Measurements from ENCODE around the gene EIF3M. TPM values are rescaled to one million over a fixed set of nuclear protein-coding genes. Genes with fewer than 3 reads are reported as not detected.

The EIF3M gene
- 758 and 888 TPM in 2 replicates for total RNA-seq (2014; rRNA removed; shearing (Covaris generic))

DNA sequence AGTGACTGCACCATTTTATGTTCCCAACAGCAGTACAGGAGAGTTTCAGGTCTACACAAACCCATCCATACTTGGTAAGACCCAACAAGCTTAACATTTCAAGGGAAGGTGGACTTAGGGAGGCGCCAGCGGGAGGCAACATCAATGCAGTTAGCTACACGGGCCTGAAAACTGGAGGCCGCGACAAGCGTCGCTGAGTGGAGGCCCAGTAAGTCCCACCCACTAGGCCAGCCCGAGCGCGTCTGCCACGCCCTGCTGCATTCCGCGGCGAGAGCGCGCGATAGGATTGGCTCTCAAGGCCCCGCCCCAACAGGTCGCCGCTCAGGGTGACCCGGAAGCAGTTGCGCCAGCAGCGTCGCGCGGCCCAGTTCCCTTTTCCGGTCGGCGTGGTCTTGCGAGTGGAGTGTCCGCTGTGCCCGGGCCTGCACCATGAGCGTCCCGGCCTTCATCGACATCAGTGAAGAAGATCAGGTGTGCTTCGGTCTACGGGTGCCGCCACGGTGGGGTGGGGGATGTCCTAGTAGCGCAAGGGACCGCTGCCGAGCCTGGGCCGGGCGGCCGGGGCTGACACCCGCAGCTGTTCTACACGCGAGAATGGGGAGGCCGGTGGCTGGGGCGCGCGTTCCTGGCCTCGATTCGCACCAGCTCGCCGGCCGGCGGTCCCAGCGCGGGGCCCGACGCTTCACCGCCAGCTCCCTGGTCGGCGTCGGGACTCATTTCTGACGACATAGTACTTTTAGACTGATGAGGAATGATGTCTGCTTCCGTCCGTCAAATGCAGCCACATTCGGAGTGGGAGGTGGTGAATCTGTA, at the start of gene EIF3M:
EIF3M (plus strand) TSS at position 373 of the 813 bp plus-strand sequence; CDS start at position 430, 57 bp downstream.

Other genes starting within 250 kb of the EIF3M start
- 4.4 and 6.0 TPM in 2 replicates for gene WT1, start 148.3 kb upstream of the EIF3M start, total RNA-seq (2014; rRNA removed; shearing (Covaris generic))
- gene CCDC73, start 210.8 kb downstream of the EIF3M start, total RNA-seq (2014; rRNA removed; shearing (Covaris generic)) = not detected in 2 replicates
- 0.23 and 0.37 TPM in 2 replicates for gene PRRG4, start 246.1 kb downstream of the EIF3M start, total RNA-seq (2014; rRNA removed; shearing (Covaris generic))